NB4 (cell line): ENCODE measurements around the gene GALNT9.
A peak's percentile ranks its signal among the peaks of the same experiment; 100 is the strongest.

Experiments
- DNase-seq: peaks from one replicate; pipeline ENCODE4 v3.0.0; 2010; ENCODE audit warnings: low read depth
- H3K4me3 ChIP-seq: one replicate; pipeline ENCODE4 v1.5.1; 2011; ENCODE audit warnings: mild to moderate bottlenecking, low read depth, low read length, moderate library complexity
- MAX ChIP-seq: IDR thresholded peaks from 2 replicates; pipeline ENCODE4 v1.6.1; 2011; ENCODE audit warnings: low read depth, low read length
- MYC ChIP-seq: IDR thresholded peaks from 2 replicates; pipeline ENCODE4 v1.6.1; 2011; ENCODE audit warnings: low read depth, low read length
- POLR2A ChIP-seq: IDR thresholded peaks from 2 replicates; pipeline ENCODE4 v1.6.1; 2011; ENCODE audit warnings: mild to moderate bottlenecking; ENCODE audit not compliant: insufficient read length; ENCODE audit errors: extremely low read depth
- TF ChIP-seq, protein P1 (sequence below): IDR thresholded peaks from one replicate; pipeline ENCODE4 v1.5.1; 2012; ENCODE audit warnings: low read depth, low read length

The GALNT9 gene

GRCh38 chr12:132204063-132204792 lies 125.2 kb downstream of the GALNT9 start:
- peak; percentile 48 for DNase-seq
- peak; percentile 84 for TF ChIP-seq MYC
- TF ChIP-seq, protein P1, sequence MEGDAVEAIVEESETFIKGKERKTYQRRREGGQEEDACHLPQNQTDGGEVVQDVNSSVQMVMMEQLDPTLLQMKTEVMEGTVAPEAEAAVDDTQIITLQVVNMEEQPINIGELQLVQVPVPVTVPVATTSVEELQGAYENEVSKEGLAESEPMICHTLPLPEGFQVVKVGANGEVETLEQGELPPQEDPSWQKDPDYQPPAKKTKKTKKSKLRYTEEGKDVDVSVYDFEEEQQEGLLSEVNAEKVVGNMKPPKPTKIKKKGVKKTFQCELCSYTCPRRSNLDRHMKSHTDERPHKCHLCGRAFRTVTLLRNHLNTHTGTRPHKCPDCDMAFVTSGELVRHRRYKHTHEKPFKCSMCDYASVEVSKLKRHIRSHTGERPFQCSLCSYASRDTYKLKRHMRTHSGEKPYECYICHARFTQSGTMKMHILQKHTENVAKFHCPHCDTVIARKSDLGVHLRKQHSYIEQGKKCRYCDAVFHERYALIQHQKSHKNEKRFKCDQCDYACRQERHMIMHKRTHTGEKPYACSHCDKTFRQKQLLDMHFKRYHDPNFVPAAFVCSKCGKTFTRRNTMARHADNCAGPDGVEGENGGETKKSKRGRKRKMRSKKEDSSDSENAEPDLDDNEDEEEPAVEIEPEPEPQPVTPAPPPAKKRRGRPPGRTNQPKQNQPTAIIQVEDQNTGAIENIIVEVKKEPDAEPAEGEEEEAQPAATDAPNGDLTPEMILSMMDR = no peak
- TF ChIP-seq POLR2A = no peak
- peak; percentile 86 for TF ChIP-seq MAX
- H3K4me3 ChIP-seq = no peak overlapping the region

- no peak overlapping the region for H3K4me3 ChIP-seq
- no peak for DNase-seq
- no peak for TF ChIP-seq MYC
- TF ChIP-seq MAX = no peak
- TF ChIP-seq, protein P1 = no peak
- no peak for TF ChIP-seq POLR2A
These were observed 126.3 kb downstream of the GALNT9 start for GRCh38 chr12:132202929-132203721.

DNA sequence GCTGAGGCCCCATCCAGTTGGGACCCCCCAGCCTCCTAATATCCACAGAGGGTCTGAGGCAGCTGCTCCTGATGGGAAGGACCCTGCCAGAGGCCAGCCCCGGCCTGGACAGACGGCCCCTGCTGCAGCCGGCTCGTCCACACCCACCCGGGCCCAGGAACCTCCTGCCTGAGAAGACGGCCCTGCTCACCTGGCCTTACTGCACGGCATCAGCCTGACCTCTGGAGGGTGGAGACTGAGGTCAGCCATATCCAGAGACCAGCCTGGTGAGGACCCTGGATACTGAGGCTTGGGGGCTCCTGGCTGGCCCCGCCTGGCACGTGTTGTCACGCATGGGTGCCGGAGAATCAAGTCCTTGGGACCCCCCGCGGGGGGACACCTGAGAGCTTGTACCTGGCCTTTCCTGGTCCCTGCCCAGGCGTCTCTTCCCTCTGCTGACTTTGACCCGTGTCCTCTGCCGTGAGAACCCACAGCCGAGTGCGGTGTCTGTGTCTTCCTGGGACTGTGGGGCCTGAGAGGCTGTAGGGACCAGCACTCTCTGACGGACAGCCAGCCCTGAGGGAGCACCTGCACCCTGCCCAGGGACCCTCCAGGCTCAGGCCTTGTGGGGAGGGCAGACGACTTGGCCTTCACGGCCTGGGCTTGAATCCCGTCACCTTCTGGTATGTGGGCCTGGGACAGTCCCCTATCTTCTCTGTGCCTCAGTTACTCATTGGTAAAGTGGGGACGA lies 127.8 kb downstream of the GALNT9 start:
- no peak for TF ChIP-seq POLR2A
- no peak for TF ChIP-seq MAX
- TF ChIP-seq, protein P1 = no peak
- TF ChIP-seq MYC = no peak
- DNase-seq = no peak
- H3K4me3 ChIP-seq = no peak overlapping the region

- TF ChIP-seq, protein P1 = no peak
- TF ChIP-seq MAX (no peak), MYC (no peak), POLR2A (no peak)
- no peak for DNase-seq
- no peak overlapping the region for H3K4me3 ChIP-seq
These were observed 128.6 kb downstream of the GALNT9 start for GRCh38 chr12:132200800-132201199.

- no peak overlapping the region for H3K4me3 ChIP-seq
- no peak for DNase-seq
- TF ChIP-seq, protein P1 = no peak
- TF ChIP-seq MAX (no peak), MYC (no peak), POLR2A (no peak)
These were observed 129.7 kb downstream of the GALNT9 start for GRCh38 chr12:132199526-132200319.
